GM18858 (cell line): ENCODE data around the gene RAB4B.
"Not testable (repeated sequence)": the region's sequence is repeated elsewhere in the genome, so short reads cannot be mapped to it uniquely, and the experiment has no call there.

ENCODE experiments used
- ATAC-seq: cut with Tn5 transposase; IDR thresholded peaks from one replicate; pipeline ENCODE4 v1.9.1; 2021; ENCODE audit not compliant: unreplicated experiment

Gene RAB4B

GRCh38 chr19:40750874-40751537, 27.0 kb upstream of the RAB4B start, which contains the start of gene SNRPA:
Gene SNRPA (plus strand): TSS chr19:40751203. CDS start chr19:40751409, 206 bp downstream.
- ATAC-seq, result peak; percentile 32

GRCh38 chr19:40752257-40752781, 25.7 kb upstream of the RAB4B start:
- no peak for ATAC-seq

- no peak for ATAC-seq
Measured at GRCh38 chr19:40754611-40755247, 23.3 kb upstream of the RAB4B start.

- no peak for ATAC-seq
Measured at GRCh38 chr19:40755248-40755624, 22.8 kb upstream of the RAB4B start.

DNA sequence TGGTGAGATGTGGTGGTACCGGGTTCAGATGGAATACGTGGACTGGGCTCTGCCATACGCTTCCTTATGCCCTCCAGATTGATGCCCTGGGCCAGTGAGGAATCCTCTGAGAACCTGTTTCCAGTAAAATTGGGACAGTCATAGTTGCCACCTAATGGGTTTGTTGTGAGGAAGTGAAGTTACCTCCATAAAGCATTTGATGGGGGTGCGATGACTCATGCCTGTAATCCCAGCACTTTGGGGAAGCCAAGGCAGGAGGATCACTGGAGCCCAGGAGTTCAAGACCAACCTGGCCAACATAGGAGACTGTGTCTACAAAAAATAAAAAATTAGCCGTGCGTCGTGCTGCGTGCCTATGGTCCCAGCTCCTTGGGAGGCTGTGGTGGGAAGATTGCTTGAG, 22.3 kb upstream of the RAB4B start:
- ATAC-seq, result no peak

DNA sequence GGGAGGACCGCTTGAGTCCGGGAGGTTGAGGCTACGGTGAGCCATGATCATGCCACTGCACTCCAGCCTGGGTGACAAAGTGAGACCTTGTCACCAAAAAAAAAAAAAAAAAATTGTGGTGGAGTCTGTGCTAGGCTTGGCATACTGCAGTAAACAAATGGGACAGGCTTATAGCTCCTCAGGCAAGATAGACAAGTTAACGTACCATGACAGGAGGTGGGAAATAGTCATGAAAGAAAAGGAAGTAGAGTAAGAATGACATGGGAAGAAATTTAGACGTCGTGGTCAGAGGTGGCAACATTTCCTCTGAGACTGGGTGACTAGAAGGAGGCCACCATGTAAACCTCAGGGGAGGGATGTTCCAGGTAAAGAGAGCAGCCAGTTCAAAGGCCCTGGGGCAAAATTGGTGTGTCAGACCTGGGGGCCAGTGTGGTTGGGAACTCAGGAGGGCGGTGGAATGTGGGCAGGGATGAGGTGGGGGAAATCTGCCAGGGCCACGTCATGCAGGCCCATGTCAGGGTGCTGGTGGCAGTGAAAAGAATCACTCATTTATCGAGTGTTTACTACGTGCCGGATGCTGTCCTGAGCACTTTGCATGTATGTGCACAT, 21.4 kb upstream of the RAB4B start:
- no peak for ATAC-seq

- no peak for ATAC-seq
Measured at GRCh38 chr19:40758491-40758890, 19.6 kb upstream of the RAB4B start.

GRCh38 chr19:40759352-40759751, 18.7 kb upstream of the RAB4B start:
- no peak for ATAC-seq

DNA sequence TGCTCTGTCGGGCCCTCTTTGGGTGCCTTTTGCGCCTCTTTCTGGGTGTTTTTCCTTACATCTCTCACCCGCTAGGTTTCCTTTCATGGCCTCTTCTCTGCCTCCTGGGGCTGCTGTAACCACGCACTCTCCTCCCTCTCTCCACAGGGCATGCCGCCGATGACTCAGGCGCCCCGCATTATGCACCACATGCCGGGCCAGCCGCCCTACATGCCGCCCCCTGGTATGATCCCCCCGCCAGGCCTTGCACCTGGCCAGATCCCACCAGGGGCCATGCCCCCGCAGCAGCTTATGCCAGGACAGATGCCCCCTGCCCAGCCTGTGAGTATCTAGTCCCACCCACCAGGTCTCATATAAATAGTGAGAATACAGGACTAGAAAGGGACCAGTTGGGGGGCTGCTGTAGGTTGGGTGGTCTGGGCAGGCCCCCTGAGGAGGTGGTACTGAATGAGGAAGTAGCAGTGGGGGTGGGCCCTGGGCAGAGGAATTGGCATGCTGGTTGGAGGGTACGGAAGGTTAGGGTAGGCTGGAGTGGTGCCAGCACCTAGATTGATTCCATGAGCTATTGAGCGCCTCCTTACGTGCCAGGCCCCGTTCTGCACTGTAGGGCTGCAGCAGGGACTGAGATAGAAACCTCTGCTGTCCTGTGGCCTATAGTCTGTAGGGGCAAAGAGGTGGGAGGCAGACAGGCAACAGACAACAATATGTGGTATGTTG, 15.1 kb upstream of the RAB4B start:
- no peak for ATAC-seq

DNA sequence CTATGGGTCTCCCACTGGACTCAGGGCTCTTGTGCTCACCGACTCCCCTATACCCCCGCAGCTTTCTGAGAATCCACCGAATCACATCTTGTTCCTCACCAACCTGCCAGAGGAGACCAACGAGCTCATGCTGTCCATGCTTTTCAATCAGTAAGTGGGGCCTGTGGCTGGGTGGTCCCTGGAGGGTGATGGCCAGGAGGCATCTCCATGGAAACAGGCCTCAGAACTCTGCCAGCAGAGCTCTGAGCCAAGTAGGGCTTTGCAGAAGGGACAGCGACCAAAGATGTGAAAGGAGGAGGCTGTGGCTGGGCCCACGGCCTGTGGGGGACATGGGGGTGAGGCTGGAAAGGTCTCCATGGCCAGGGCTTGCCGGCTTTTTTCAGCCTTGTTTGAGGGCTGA, 14.5 kb upstream of the RAB4B start:
- ATAC-seq, result no peak

DNA sequence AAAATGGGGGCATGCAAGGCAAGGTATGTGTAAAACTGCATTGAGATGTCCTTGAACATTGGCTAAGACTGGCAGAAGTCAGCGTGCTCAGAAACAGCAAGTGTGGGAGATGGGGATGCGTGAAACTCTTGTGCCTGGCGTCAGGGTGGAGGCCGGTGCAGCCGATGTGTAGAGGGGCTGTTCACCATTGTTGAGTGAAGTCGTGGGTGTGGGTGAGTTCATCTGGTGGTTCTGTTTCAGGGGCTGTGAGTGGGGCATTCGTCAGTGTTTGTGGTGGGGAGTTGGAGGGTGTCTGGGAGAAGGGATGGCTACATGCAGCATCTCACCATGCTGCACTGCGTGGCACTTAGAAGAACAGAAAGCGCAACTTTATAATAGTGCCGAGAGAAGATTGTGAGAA, 14.1 kb upstream of the RAB4B start:
- no peak for ATAC-seq

DNA sequence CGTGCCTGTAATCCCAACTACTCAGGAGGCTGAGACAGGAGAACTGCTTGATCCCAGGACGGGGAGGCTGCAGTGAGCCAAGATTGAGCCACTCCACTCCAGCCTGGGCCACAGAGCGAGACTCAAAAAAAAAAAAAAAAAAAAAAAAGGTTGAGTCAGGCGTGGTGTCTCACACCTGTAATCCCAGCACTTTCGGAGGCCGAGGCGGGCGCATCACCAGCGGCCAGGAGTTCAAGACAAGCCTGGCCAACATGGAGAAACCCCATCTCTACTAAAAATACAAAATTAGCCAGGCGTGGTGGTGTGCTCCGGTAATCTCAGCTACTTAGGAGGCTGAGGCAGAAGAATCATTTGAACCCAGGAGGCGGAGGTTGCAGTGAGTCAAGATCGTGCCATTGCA, 11.7 kb upstream of the RAB4B start:
- not testable (repeated sequence) for ATAC-seq

GRCh38 chr19:40768869-40769268, 9.2 kb upstream of the RAB4B start:
- ATAC-seq, result no peak

DNA sequence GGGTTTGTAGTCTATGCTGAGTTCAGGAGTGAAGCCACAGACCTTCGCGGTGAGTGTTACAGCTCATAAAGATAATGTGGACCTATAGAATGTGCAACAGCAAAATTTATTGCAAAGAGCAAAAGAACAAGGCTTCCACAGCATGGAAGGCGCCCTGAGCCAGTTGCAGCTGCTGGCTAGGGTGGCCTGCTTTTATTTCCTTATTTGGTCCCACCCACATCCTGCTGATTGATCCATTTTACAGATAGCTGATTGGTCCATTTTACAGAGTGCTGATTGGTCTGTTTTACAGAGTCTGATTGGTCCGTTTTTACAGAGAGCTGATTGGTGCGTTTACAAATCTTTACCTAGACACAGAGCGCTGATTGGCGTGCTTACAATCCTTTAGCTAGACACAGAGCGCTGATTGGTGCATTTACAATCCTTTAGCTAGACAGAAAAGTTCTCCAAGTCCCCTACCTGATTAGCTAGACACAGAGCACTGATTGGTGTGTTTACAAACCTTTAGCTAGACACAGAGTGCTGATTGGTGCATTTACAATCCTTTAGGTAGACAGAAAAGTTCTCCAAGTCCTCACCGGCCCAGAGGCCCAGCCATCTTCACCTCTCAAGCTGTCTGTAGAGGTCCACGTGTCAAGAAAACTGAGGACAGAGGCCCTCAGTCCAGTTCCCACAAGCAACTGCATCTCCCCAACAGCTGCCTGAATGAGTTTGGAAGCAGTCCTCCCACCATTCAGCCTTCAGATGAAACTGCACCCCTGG, 6.8 kb upstream of the RAB4B start:
- ATAC-seq, result not testable (repeated sequence)

DNA sequence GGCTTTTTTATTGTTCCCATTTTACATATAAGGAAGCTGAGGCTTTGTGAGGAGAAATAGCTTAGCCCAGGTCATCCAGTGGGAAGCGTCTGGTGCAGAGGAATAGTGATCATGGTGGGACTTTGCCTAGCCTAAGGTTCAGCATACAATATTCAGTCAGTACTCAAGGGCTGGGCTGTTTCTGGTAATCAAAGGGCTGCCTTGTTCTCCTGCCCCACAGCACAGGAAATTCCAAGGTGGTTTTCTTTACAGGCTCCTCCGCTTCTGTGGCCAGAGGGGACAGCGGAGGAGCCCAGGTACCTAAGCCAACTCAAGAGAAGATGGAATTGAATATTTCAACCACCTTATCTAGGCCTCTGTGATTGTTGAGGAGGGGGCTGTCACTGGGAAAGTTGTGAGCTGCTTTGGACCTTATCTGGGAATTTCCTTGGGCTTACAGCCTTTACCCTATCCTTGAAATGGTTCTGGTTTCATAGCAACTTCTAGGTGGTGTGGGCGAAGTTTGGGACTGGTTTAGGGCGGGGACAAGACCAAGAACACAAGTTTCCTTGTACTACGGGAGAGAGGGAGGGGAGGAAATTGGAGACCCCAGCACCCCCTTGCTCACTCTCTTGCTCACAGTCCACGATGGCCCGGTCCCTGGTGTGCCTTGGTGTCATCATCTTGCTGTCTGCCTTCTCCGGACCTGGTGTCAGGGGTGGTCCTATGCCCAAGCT, 3.0 kb upstream of the RAB4B start, which contains the start of gene MIA:
Gene MIA (plus strand): TSS at position 606 of the 716 bp plus-strand sequence. CDS start 22 bp downstream, at position 628.
- ATAC-seq, result no peak

GRCh38 chr19:40775632-40776022, 2.4 kb upstream of the RAB4B start:
- no peak for ATAC-seq

DNA sequence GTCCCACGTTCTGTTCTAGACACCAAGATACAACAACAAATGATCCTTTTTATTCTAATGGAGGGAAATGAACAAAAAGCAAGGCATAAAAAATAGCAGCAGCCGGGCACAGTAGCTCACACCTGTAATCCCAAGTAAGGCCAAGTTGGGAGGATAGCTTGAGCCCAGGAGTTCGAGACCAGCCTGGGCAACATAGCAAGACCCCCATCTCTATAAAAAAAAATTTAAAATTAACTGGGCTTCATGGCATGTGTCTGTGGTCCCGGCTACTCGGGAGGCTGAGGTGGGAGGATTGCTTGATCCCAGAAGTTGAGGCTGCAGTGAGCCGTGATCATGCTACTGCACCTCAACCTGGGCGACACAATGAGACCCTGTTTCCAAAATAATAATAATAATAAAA, 1.7 kb upstream of the RAB4B start:
- ATAC-seq, result no peak

- peak; percentile 51 for ATAC-seq
Measured at GRCh38 chr19:40776932-40777644, 959 bp upstream of the RAB4B start.

GRCh38 chr19:40777645-40777936, 456 bp upstream of the RAB4B start:
- no peak for ATAC-seq
